OCI-LY7 (cell line): ENCODE data around the gene ARL15. TPM values are rescaled to one million over a fixed set of nuclear protein-coding genes. Genes with fewer than 3 reads are reported as not detected.

ENCODE experiments used
- BruUV-seq: library from RNA; stranded (reverse); fragments of 400-500 nt; replicated peaks from 2 replicates; lab custom pipeline; 2021; lab: Mats Ljungman, UMichigan
- CTCF ChIA-PET: fragments of 300-600 bp; sonication (Branson Sonifier 250); formaldehyde crosslinking; loops from one replicate; lab custom pipeline; 2022; ENCODE audit warnings: antibody characterized with exemption; ENCODE audit not compliant: unreplicated experiment; lab: Charles Lee
- POLR2A ChIA-PET: fragments of 300-600 bp; sonication (Branson Sonifier 250); formaldehyde crosslinking; loops from one replicate; lab custom pipeline; 2022; ENCODE audit warnings: antibody characterized with exemption; lab: Charles Lee
- DNase-seq: peaks from one replicate; pipeline ENCODE4 v3.0.0-alpha.2; 2015; ENCODE audit warnings: low spot score
- H2AFZ ChIP-seq: fragments of 200-600 bp; sonication (generic), shearing (Covaris generic); 2 replicates; pipeline ENCODE4 v1.6.1; 2014; ENCODE audit warnings: mild to moderate bottlenecking, antibody characterized with exemption, low read length, moderate library complexity
- H3K27ac ChIP-seq: fragments of 200-600 bp; sonication (generic); 2 replicates; pipeline ENCODE4 v1.5.1; 2014; ENCODE audit warnings: mixed run types, low read depth, mild to moderate bottlenecking, moderate library complexity, low read length, inconsistent platforms; ENCODE audit not compliant: poor library complexity, severe bottlenecking
- H3K36me3 ChIP-seq: fragments of 200-600 bp; sonication (generic); 2 replicates; pipeline ENCODE4 v1.6.1; 2014; ENCODE audit warnings: mild to moderate bottlenecking, antibody characterized with exemption, low read length, moderate library complexity, mixed read lengths; ENCODE audit not compliant: insufficient read depth
- H3K4me1 ChIP-seq: fragments of 200-600 bp; sonication (generic); 2 replicates; pipeline ENCODE4 v1.5.1; 2014; ENCODE audit warnings: mild to moderate bottlenecking, low read length; ENCODE audit not compliant: insufficient read depth, poor library complexity, severe bottlenecking
- H3K4me2 ChIP-seq: fragments of 200-600 bp; sonication (generic); 2 replicates; pipeline ENCODE4 v1.6.1; 2014; ENCODE audit warnings: mild to moderate bottlenecking, low read length
- H3K4me3 ChIP-seq: fragments of 200-600 bp; sonication (generic); 2 replicates; pipeline ENCODE4 v1.5.1; 2014; ENCODE audit warnings: mild to moderate bottlenecking, low read depth, low read length; ENCODE audit not compliant: poor library complexity, severe bottlenecking
- H3K79me2 ChIP-seq: fragments of 200-600 bp; sonication (generic); 2 replicates; pipeline ENCODE4 v1.6.1; 2016; ENCODE audit warnings: low read depth, mild to moderate bottlenecking, low read length, moderate library complexity, mixed read lengths; ENCODE audit not compliant: insufficient read depth
- H3K9me2 ChIP-seq: fragments of 200-600 bp; sonication (generic); 2 replicates; pipeline ENCODE4 v1.6.1; 2016; ENCODE audit warnings: mild to moderate bottlenecking, low read length, mixed read lengths; ENCODE audit not compliant: insufficient read depth
- H3K9me3 ChIP-seq: fragments of 200-600 bp; sonication (generic); 2 replicates; pipeline ENCODE4 v1.6.1; 2014; ENCODE audit warnings: mild to moderate bottlenecking, mixed run types, low read length, mixed read lengths
- H4K20me1 ChIP-seq: fragments of 200-600 bp; sonication (generic); 2 replicates; pipeline ENCODE4 v1.6.1; 2014; ENCODE audit warnings: mild to moderate bottlenecking, antibody characterized with exemption, low read length, moderate library complexity, mixed read lengths; ENCODE audit not compliant: insufficient read depth
- EZH2phosphoT487 ChIP-seq: fragments of 200-600 bp; sonication (generic); IDR thresholded peaks from 2 replicates; pipeline ENCODE4 v1.6.1; 2018; ENCODE audit warnings: low read depth, borderline replicate concordance, mild to moderate bottlenecking, mixed run types, antibody characterized with exemption, low read length, moderate library complexity, mixed read lengths
- intact Hi-C: fragments of 100-400 bp; cut with micrococcal nuclease; formaldehyde crosslinking; loops from one replicate; pipeline ENCODE4 v1.10.0; 2022; ENCODE audit not compliant: unreplicated experiment
- total RNA-seq, 2 experiments: library from RNA; depleted of rRNA in 1 of 2; stranded (reverse); fragments of >200 nt in 1 of 2; shearing (Covaris generic) in 1 of 2; gene quantifications; 2 replicates each; pipeline ENCODE4 v1.2.3, GENCODE V29; 2014 to 2022
- TF ChIP-seq, protein P1 (sequence below): fragments of 200-600 bp; sonication (generic); conservative IDR thresholded peaks from 2 replicates; pipeline ENCODE4 v1.5.1; 2014; ENCODE audit warnings: mild to moderate bottlenecking, antibody characterized with exemption, low read length, moderate library complexity, mixed read lengths

ARL15 gene
- total RNA-seq, 2 experiments from 2014 or later, result 18.8 to 24.4 TPM

GRCh38 chr5:54117957-54118356 lies 192.4 kb downstream of the ARL15 start:
- Histone ChIP-seq H3K9me3 (no peaks in the 10 kb centered on the region), H3K4me2 (no peak overlapping the region), H2AFZ (no peak overlapping the region), H3K4me3 (no peak overlapping the region), H3K79me2 (no peaks in the 10 kb centered on the region), H3K36me3 (no peaks in the 10 kb centered on the region), H3K9me2 (no peaks in the 10 kb centered on the region), H3K27ac (no peak overlapping the region), H3K4me1 (no peaks in the 10 kb centered on the region), H4K20me1 (peaks cover 4% of the 10 kb centered on the region; the same call in 1 of the 2 replicates)
- BruUV-seq, result no TSS peak
- intact Hi-C loops, result no loop called here
- POLR2A ChIA-PET, result interaction anchor here (0.6 to 1.2 kb wide), 4 partner anchors 9 to 502 kb away, joined by 3 to 6 read pairs (median 4); no protein-coding TSS in a partner anchor
- DNase-seq, result no peak
- CTCF ChIA-PET, result no interaction called here
- no peak for TF ChIP-seq EZH2phosphoT487
- TF ChIP-seq, protein P1, sequence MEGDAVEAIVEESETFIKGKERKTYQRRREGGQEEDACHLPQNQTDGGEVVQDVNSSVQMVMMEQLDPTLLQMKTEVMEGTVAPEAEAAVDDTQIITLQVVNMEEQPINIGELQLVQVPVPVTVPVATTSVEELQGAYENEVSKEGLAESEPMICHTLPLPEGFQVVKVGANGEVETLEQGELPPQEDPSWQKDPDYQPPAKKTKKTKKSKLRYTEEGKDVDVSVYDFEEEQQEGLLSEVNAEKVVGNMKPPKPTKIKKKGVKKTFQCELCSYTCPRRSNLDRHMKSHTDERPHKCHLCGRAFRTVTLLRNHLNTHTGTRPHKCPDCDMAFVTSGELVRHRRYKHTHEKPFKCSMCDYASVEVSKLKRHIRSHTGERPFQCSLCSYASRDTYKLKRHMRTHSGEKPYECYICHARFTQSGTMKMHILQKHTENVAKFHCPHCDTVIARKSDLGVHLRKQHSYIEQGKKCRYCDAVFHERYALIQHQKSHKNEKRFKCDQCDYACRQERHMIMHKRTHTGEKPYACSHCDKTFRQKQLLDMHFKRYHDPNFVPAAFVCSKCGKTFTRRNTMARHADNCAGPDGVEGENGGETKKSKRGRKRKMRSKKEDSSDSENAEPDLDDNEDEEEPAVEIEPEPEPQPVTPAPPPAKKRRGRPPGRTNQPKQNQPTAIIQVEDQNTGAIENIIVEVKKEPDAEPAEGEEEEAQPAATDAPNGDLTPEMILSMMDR, result no peak

- CTCF ChIA-PET, result interaction anchor here (0.6 kb wide), 1 partner anchor 75 kb away, joined by 3 read pairs; no protein-coding TSS in a partner anchor
- no TSS peak for BruUV-seq
Observed at GRCh38 chr5:54115735-54116403, 194.5 kb downstream of the ARL15 start.

More at GRCh38 chr5:54115735-54116403, 194.5 kb downstream of the ARL15 start:
- Histone ChIP-seq H4K20me1 (peaks cover 4% of the 10 kb centered on the region; the same call in 1 of the 2 replicates), H3K79me2 (no peaks in the 10 kb centered on the region), H3K36me3 (no peaks in the 10 kb centered on the region), H3K27ac (no peak overlapping the region), H3K4me2 (no peak overlapping the region), H2AFZ (no peak overlapping the region), H3K4me1 (no peaks in the 10 kb centered on the region), H3K9me3 (no peaks in the 10 kb centered on the region), H3K4me3 (no peak overlapping the region), H3K9me2 (no peaks in the 10 kb centered on the region)
- POLR2A ChIA-PET, result interaction anchor here (0.9 kb wide), 1 partner anchor 10 kb away, joined by 3 read pairs; no protein-coding TSS in a partner anchor
- TF ChIP-seq EZH2phosphoT487, result no peak
- TF ChIP-seq, protein P1, result no peak
- DNase-seq, result no peak
- intact Hi-C loops, result no loop called here
